ENCODE measurements around the gene GRPEL1.
"Not testable (repeated sequence)": the region's sequence is repeated elsewhere in the genome, so short reads cannot be mapped to it uniquely, and the experiment has no call there.

GRPEL1 gene

DNA sequence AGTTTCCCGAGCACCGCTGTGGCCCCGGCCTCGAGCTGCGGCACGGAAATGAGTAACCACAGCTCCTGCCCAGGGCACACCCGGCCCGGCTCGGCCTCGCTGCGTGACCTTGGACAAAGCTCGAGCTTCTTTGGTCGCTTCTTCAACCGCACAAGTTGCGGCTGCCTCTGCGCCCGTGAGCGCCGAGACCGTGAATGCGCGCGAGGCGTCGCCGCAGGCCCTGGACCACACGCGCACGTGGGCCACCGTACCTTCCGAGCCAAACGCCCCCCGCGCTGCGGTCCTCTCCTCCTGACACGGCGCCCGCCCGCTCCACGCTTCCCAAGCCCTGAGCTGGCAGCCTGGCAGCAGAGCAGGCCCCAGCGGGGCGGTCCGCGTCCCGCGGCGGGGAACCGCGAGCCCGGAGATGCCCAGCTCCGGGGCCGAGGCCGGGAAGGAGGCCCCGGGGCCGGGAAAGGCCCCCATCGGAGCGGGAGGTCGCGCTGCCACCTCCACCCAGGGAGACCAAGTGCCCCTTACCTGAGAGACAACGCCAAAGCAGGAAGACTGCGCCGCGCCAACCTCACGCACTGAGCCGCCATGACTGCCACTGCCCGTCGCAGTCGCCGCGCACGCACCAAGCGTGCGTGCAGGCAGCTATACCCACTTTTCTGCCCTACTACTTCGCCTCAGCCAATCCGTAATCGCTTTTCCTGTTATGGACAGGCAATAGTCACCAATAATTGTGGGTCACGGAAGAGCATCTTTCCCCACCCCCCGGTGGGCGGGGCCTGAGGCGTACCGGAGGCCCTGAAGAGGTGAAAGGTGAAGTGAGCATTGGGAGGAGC, at the start of gene GRPEL1:
GRPEL1 (minus strand) TSS at position 613 of the 827 bp plus-strand sequence; CDS start at position 581, 32 bp downstream.
- DNase-seq = peak; percentile 96

DNA sequence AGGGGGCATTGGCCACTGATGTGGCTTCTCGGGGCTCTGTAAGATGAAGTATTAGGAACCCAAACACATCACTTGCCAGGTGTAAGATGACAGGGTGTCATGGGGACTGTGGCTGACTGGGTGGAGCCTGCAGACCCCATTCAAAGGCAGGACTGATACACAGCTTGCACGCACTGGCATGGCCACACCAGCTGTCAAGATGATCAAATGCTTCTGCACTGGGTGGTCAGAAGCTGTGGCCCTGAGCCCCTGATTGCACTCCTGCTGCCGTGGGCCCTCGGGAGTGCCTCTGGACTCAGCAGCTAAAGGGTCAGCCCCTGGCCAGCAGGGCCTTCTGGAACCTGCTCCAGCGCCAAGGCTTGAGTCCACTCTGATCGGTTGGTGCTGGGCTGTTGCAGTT, 48.8 kb upstream of the GRPEL1 start:
- no peak for DNase-seq

- no peak for DNase-seq
Measured at GRCh38 chr4:7115557-7116340, 47.9 kb upstream of the GRPEL1 start.

- DNase-seq = no peak
Measured at GRCh38 chr4:7112656-7113055, 44.8 kb upstream of the GRPEL1 start.

DNA sequence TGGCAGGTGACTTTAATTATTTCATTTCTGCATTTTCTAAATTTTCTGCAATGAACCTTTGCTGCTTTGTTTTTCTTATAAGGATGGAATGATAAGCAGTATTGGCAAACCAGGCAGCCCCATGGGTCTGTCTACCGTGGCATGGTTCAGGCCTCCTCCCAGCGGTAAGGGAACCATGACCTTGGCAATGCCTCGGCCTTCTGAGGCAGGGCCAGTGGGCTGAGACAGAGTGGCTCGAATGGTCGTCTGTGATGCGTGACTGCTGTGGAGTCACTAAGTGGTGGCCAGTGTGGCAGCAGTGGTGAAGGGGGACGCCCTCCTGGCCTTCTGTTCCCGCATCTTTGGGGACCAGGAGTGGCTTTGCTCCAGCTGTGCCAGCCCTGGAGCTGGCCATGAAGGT, 43.6 kb upstream of the GRPEL1 start:
- no peak for DNase-seq

DNA sequence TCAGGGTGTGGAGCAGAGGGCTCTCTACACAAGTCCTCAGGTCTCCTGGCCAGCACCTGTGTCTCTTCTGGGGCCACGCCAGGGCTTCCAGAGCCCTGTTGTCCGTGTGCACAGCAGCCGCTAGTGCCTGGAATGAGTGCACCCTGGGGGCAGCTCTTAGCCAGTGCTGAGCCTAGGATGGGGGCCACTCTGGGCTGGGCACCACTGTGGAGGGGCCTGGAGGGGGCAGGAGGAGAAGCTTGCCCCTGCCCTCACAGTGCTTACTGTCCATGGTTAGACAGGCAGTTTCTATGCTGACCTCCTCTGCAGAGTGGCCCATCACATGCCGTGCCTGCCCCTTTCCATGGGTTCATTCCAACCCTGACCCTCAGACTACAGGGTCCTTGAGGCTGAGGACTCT, 42.7 kb upstream of the GRPEL1 start:
- DNase-seq = no peak

DNA sequence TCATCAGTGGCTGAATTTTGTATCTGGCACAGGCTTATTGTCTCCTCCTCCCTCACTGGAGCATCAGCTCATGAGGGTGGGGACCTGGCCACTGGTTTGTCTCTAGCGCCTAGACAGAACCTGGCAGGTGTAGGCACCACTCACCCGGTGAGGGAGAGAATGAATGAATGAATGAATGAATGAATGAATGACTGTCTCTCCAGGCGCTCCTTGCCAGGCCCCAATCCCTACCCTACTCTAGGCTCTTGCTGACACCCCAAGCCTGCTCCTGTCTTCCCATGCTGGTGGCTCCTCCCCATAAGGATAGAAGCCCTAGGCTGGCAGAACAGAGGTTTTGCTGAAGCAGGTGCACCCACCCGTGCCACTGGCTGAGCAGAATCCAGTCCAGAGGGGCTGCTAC, 41.3 kb upstream of the GRPEL1 start:
- DNase-seq = no peak

- DNase-seq = no peak
Measured at GRCh38 chr4:7108660-7109059, 40.8 kb upstream of the GRPEL1 start.

DNA sequence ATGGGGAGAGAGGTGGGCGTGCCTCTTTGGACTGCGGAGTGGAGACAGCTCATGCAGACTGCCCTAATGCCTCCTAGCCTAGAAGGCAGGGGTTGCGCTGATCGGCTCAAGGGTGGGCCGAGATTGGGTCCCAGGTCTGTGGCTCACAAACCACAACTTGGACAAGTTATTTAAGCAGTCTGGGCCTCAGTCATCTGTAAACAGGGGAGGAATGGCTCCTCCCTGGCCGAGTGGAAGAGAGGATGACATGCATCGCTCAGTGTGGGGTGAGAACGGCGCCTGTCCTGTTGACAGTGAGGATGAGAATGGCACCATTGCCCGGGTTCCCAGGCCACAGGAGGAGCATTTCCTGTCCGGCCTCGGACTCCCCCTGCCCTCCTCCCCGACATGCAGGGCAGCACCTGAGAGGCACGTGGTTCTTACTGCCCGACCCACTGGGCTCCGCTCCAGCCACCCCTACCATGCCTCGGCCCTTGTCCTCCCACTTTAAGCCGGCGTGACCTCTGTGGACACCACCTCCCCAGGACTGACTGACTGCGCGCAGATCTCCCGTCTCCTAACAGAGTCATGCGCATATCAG, 40.3 kb upstream of the GRPEL1 start:
- no peak for DNase-seq

DNA sequence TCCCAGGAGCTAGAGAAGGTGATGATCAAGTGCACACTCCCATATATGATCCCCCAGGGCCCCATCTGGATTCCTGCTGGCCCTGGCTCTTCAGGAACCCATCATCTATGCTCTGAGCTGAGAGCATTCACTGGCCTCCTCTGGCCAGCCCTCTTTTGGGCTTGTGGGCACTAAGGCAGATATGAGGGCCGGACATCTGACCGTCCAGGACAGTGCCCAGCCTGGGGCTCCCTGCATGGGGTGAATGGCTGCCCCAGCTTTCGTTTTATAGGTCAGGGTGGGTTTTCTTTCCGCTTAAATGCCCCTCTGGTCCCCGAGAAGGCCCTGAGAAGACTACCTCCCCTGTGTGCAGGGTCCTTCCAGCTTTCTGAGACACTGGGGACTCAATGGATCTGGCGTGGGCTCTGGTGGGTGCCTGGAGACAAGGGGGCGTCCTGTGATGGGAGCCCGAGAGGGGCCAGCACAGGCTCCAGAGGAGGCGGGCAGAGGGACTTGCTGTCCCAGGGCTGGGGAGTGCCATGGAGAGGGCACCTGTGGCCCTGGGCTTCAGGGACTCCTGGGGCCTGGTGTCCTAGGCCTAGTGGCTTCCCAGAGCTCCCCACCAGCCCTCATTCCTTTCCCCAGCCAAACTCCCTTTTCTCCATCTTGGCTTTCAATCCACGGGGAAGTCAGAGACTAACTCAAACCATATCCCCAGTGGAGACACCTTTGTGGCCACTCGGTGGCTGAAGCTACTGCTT, 39.5 kb upstream of the GRPEL1 start:
- DNase-seq = no peak

DNA sequence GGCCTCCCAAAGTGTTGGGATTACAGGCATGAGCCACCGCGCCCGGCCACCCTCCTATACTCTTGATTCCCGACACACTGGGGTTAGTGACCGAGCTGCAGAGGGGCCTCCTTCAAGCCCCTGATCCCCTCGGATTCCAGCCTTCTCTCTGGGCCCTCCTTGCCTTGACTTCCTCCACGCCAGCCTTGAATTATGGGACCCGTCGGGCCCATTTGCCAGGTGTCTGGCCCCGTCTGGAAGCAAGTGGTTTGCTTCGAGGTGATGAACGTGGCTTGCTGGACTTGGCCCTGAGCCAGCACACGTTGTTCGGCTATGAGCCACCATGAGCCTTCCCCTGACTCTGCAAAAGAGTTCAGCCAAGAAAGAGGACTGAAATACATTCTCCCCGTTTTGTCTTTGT, 37.4 kb upstream of the GRPEL1 start:
- no peak for DNase-seq

DNA sequence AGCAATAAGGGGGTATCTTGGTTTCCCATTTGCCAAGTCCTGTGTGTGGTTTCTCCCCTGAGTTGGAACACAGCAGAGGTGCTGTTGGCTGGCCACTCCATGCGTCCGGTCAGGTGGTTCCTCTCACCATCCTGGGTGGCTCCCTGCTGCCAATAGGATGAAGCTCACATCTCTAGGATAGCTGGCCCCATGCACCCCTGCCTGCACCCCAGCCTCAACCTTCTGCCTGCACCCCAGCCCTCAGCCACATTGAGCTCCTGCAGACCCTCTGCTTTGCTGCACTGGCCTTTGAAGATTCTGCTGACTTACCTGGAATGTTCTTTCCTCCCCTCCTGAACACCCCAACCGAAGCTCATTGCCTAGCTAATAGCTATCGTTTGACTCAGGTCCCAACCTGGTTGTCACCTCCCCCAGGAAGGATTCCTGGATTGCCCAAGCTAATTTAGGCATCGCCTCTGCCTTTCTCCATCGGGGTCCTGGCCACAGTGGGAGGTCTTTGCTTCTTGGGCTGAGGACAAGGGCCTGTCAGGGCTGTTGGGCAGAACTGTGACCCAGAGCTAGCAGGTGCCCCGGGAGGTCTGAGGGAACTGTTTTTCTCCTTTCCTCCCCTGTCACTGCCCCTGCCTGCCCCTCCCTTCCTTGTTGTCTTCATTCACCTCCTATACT, 36.6 kb upstream of the GRPEL1 start:
- no peak for DNase-seq

GRCh38 chr4:7103607-7104365, 35.9 kb upstream of the GRPEL1 start:
- no peak for DNase-seq

GRCh38 chr4:7103031-7103606, 35.3 kb upstream of the GRPEL1 start:
- peak; percentile 65 to 68 for DNase-seq

DNA sequence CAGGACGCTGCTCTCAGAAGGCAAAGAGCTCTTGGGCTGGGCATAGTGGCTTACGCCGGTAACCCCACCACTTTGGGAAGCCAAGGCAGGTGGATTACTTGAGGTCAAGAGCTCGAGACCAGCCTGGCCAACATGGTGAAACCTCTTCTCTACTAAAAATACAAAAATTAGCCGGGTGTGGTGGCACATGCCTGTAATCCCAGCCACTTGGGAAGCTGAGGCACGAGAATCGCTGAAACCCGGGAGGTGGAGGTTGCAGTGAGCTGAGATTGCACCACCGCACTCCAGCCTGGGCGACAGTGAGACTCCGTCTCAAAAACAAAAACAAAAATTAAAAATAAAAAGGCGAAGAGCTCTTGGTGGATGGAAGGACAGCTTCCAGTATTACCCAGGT, 34.6 kb upstream of the GRPEL1 start:
- not testable (repeated sequence) for DNase-seq

DNA sequence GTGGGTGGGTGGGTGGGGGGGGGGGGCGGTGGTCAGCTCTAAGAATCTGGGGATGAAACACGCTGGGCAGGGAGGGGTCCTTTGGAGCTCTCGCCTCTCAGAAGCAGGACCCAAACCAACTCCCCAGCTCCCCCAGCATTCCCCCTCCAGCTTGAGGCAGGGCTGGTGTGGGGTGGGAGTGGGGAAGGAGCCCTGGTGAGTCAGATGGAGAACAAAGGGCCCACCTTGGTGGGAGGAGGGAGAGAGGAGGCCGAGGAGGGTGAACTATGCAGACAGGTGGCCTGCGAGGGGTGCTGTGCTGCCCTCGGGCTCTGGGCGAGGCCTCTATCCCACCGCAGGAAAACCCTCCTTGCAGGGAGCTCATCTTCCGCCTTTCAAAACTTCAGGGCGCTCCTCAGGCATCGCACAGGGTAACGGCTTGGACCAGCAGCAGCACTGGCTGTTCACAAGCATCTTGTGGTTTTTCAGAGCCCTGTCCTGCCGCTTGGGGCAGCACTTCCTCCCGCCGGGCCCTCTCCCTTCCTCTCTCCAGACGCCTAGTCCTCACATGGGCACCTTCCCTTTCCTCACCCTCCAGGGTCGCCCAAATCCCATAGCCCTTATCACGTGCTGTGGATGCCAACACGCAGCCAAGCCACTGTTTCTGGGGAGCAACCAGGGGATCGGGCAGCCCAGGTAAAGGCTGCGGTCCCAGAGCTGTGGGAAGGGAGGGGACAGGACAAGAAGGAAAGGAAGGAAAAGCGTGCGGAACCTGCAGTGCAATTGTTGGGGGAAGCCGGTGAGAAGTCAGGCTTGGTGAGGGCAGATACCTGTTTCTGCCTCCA, 34.0 kb upstream of the GRPEL1 start:
- DNase-seq = peak; percentile 83 to 90

GRCh38 chr4:7096236-7096635, 28.4 kb upstream of the GRPEL1 start:
- no peak for DNase-seq

GRCh38 chr4:7095611-7096155, 27.8 kb upstream of the GRPEL1 start:
- no peak for DNase-seq

DNA sequence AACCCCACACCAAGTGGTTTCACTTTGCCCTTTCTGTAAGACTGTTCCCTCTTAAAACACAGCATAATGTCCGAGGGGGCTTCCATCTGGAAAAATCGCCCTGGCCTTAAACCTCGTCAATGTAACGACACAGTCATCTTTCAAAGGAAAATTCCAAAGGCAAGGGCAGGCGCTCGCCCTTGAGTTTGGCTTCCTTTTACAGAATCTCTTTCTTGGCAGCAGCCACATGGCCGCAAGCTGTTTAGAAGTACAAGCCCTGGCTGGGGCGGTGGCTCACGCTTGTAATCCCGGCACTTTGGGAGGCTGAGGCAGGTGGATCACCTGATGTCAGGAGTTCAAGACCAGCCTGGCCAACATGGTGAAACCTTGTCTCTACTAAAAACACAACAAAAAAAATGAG, 27.1 kb upstream of the GRPEL1 start:
- DNase-seq = no peak

DNA sequence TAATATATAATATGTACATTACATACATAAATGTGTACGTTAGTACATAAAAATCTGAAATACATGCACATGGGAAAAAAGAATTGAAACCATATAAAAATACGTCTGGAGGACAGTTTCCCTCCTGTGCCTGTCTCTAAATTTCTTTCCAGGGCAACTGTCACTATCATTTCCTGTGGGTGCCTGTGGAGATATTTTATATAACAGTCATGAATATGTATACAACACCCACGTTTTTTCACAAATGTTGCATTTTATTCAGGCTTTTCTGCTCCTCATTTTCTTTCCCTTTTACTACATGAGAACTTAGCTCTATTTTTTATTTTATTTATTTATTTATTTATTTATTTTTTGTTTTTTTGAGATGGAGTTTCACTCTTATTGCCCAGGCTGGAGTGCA, 24.2 kb upstream of the GRPEL1 start:
- no peak for DNase-seq
